ENCODE data around the gene VPS52.
"Not testable (repeated sequence)": the region's sequence is repeated elsewhere in the genome, so short reads cannot be mapped to it uniquely, and the experiment has no call there.

Gene VPS52

GRCh38 chr6:33278810-33279209 is 7.1 kb upstream of the VPS52 start:
- no peak for DNase-seq

GRCh38 chr6:33278392-33278741 is 6.7 kb upstream of the VPS52 start:
- DNase-seq, result peak; percentile 35

- no peak for DNase-seq
Observed at GRCh38 chr6:33277663-33278391, 6.2 kb upstream of the VPS52 start.

DNA sequence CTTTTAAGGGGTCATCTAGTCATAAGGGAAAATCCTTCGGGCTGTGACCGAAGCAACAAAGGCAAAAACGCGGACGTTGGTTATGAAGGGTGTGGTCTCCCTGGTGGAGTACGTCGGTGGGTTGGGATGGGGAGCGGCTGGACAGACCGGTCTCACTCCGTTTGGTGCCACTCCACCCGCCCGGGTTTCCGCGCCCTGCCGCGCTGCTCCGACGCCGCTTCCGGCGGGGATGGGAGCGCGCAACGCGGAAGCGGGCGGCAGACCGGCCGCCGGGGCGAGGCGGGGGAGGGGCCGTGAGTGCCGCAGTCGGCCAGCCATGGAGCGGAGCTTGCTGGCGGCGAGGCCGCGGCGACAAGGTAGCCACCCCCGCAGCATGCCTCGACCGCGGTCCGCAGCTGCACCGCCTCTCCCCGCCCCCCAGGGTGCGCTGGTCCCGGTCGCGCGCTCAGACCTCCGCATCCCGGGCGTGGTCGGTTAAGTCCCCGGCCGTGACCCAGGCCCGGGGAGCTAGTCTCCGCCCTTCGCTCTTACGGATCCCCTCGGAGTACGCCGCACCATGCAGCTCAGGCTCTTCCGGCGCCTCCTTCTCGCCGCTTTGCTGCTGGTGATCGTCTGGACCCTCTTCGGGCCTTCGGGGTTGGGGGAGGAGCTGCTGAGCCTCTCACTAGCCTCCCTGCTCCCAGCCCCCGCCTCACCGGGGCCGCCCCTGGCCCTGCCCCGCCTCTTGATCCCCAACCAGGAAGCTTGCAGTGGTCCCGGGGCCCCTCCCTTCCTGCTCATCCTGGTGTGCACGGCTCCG is 5.4 kb upstream of the VPS52 start, which contains the start of gene B3GALT4:
B3GALT4 (plus strand) TSS at position 260 of the 799 bp plus-strand sequence; CDS start at position 557, 297 bp downstream.
- peak; percentile 96 for DNase-seq

DNA sequence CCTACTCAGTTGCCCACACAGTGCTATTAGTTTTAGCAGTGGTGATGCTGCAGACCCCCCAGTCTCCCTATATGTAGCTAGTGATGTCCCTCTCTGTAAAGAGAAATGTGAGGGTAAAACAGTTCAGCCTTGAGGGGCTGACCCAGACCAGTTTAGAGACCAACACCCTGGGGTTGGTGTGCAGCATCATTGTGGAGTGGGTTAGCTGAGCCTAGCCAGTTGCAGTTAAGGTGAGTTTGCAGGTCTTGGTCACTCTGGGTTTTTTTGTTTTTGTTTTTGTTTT is 4.8 kb upstream of the VPS52 start:
- no peak for DNase-seq

GRCh38 chr6:33275795-33276580 is 4.3 kb upstream of the VPS52 start:
- DNase-seq, result not testable (repeated sequence)

DNA sequence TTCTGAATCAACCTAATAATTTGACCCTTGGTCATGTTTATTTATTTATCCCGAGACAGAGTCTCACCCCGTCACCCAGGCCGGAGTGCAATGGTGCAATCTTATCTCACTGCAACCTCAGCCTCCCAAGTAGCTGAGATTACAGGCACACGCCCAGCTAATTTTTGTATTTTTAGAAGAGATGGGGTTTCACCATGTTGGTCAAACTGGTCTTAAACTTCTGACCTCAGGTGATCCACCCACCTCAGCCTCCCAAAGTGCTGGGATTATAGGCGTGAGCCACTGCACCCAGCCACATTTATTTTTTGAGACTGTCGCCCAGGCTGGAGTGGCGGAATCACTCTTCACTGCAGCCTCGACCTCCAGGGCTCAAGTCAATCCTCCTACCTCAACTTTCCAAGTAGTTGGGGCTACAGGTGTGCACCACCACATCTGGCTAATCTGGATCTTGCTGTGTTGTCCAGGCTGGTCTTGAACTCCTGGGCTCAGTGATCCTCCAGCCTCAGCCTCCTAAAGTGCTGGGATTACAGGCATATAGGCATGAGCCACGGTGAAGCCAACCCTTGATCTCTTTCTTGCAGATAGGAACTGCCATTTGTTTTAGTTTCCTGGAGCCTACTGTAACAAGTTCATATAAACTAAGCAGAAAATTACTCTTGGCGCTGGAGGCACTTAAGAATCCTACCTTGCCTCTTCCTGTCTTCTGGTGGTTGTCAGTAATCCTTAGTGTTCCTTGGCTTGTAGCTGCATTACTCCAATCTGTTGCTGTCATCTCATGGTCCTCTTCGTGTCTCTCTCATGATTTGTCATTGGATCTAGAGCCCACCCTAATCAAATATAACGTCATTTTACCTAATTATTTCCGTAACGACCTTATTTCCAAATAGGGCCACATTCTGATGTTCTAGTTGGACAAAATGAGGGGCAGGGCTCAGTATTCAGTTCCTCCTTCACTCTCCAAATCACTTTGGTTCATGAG is 2.5 kb upstream of the VPS52 start:
- DNase-seq, result no peak

DNA sequence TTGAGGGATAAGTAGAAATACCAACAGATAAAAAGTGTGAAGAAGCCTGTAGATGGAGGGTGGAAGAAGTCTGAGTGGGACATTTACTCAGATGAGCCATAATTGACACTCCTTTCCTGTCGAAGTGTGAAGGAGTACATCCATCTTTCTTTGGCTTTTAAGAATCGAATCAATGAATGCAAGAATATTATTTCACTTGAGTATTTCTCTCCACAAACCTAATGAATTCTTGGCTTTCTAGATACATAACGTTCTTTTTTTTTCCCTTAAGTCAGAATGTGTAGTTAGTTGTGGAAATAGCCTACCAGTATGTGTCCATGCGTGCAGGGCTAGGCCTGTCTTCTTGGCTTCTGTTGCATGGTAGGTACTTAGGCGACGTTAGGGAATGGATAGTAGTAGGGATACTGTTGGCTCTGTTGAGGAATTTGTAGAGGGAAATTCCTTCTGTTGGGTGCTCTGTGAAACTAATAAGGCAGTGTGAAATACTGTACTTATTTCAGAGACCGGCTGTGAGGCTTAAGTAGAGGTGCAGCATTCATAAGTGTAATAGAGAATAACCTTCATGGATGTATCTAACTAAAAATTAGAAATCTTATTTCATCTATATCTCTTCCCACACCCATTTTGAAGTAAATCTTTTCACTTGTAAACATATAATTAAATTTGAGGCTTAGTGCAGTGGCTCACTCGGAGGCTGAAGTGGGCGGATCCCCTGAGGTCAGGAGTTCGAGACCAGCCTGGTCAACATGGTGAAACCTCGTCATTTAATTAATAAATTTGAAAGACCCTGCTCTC is 1.6 kb upstream of the VPS52 start:
- no peak for DNase-seq

- no peak for DNase-seq
Observed at GRCh38 chr6:33272275-33273128, 826 bp upstream of the VPS52 start.

- no peak for DNase-seq
Observed at GRCh38 chr6:33271117-33271467, 584 bp downstream of the VPS52 start.

- DNase-seq, result no peak
Observed at GRCh38 chr6:33264015-33264414, 7.7 kb downstream of the VPS52 start.

- DNase-seq, result not testable (repeated sequence)
Observed at GRCh38 chr6:33262490-33262889, 9.2 kb downstream of the VPS52 start.

DNA sequence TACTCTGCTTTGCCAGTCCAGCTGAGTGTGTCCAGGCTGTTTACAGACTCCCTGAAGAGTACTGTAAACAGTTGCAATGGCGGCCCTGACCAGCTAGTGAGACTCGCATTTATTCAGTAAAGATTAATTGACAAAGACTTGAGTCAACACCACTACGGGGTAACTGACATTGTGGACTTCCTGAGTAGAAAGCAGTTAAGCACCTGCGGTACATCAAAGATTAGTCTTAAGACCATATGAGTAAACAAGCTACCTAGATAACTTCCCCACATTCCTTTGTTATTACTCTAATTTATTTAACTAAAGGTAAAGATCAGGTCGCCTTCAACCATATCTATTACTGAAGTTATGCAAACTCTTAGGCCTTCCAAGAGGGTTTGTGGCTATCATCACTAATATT is 12.6 kb downstream of the VPS52 start:
- DNase-seq, result peak; percentile 10

- DNase-seq, result no peak
Observed at GRCh38 chr6:33254591-33254990, 17.1 kb downstream of the VPS52 start.

DNA sequence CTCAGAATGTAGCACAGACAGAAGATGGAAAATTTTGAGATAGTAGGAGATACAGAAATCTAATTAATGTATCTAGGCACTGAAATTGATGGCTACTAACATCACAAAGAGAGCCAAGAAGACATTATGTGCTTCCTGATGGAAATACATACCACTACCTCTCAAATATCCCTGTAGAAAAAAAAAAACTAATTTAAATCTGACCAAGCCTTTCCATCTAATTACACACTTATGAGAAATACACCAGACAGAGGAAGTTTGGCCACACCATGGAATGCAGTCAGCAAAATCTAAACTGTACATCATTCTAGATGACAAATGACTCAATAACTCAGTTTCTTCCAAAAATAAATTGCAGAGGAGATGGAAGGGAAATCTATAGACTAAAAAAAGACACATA is 18.9 kb downstream of the VPS52 start:
- no peak for DNase-seq

DNA sequence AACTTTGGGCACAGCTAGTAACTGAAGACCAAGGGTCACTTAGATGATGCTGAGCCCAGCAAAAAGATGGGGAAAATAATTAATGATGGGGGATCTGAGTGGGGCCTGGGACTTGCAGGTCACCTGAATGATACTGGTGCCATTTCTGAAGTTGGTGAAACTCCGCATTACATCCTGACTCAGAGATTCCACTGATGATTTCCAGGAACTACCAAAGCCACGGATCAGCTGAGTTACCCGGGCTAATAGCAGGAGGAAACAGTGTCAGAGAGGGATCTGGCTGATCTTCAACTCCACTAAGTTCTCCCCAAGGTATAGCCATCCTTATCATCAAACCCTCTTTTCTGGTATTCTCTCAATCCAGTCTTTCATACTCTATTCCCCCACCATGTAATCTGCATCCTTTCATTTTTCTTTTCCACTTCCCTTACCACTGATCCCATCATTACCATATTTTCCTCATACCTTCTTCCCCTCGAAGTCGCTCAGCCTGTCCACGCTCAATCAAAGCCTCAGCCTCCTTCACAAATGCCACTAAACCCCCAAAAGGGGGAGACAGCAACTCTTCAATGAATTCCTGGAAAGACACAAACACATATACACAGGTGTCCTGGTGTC is 20.2 kb downstream of the VPS52 start:
- no peak for DNase-seq

- DNase-seq, result no peak
Observed at GRCh38 chr6:33250731-33251130, 20.9 kb downstream of the VPS52 start.

- DNase-seq, result no peak
Observed at GRCh38 chr6:33249732-33250630, 21.7 kb downstream of the VPS52 start.
